GM06990 (cell line): Measurements from ENCODE around the gene EIF2D.
A peak's percentile ranks its signal among the peaks of the same experiment; 100 is the strongest.

Source experiments
- DNase-seq: peaks from one replicate; pipeline ENCODE4 v3.0.0-alpha.2; 2011; ENCODE audit not compliant: insufficient read length; ENCODE audit errors: extremely low read depth
- H3K27me3 ChIP-seq: replicated peaks from 2 replicates; pipeline ENCODE4 v1.6.0; 2011; ENCODE audit warnings: low read length; ENCODE audit not compliant: control insufficient read depth, insufficient read depth
- H3K36me3 ChIP-seq: 2 replicates; pipeline ENCODE4 v1.5.1; 2011; ENCODE audit warnings: low read length; ENCODE audit not compliant: control insufficient read depth, insufficient read depth
- H3K4me3 ChIP-seq: replicated peaks from 2 replicates; pipeline ENCODE4 v1.5.1; 2011; ENCODE audit warnings: low read depth, mild to moderate bottlenecking, control low read depth, low read length
- CTCF ChIP-seq: IDR thresholded peaks from 2 replicates; pipeline ENCODE4 v1.5.1; 2011; ENCODE audit warnings: low read length, control low read depth, mild to moderate bottlenecking, inconsistent platforms; ENCODE audit not compliant: insufficient read depth, poor library complexity, severe bottlenecking

Gene EIF2D

GRCh38 chr1:206563367-206564207 lies 48.7 kb downstream of the EIF2D start:
- no peak for DNase-seq
- peaks cover 39% of the 10 kb centered on the region for H3K36me3 ChIP-seq
- no peak for TF ChIP-seq CTCF
- peak overlapping the region; percentile 37 for H3K4me3 ChIP-seq
- H3K27me3 ChIP-seq = no peaks in the 10 kb centered on the region

- DNase-seq = no peak
- no peaks in the 10 kb centered on the region for H3K27me3 ChIP-seq
- H3K36me3 ChIP-seq = peaks cover 19% of the 10 kb centered on the region
- peak overlapping the region; percentile 84 for H3K4me3 ChIP-seq
- TF ChIP-seq CTCF = no peak
Measured at GRCh38 chr1:206560007-206560716, 52.1 kb downstream of the EIF2D start.

- Histone ChIP-seq H3K4me3 (peak overlapping the region; percentile 84), H3K27me3 (no peaks in the 10 kb centered on the region), H3K36me3 (peaks cover 17% of the 10 kb centered on the region)
- TF ChIP-seq CTCF = no peak
- no peak for DNase-seq
Measured at GRCh38 chr1:206559672-206559995, 52.6 kb downstream of the EIF2D start.

- no peak for TF ChIP-seq CTCF
- no peaks in the 10 kb centered on the region for H3K27me3 ChIP-seq
- peak overlapping the region; percentile 84 for H3K4me3 ChIP-seq
- DNase-seq = no peak
- peaks cover 12% of the 10 kb centered on the region for H3K36me3 ChIP-seq
Measured at GRCh38 chr1:206558794-206559671, 53.2 kb downstream of the EIF2D start.

GRCh38 chr1:206557636-206558473 lies 54.4 kb downstream of the EIF2D start:
- peak; percentile 40 for DNase-seq
- Histone ChIP-seq H3K36me3 (peaks cover 8% of the 10 kb centered on the region), H3K27me3 (no peaks in the 10 kb centered on the region), H3K4me3 (peak overlapping the region; percentile 84)
- TF ChIP-seq CTCF = no peak
